Endothelial cell of umbilical vein (primary cell): Measurements from ENCODE around the gene RPS19BP1. TPM values are rescaled to one million over a fixed set of nuclear protein-coding genes. Genes with fewer than 3 reads are reported as not detected.

Experiments
- BruUV-seq: library from RNA; stranded (reverse); fragments of 400-500 nt; replicated peaks from 2 replicates; lab custom pipeline; 2021; lab: Mats Ljungman, UMichigan
- CTCF ChIA-PET: fragments of 300-600, 350-600 bp; sonication (Branson Sonifier 250); formaldehyde crosslinking; loops from one replicate; lab custom pipeline; 2021; ENCODE audit warnings: antibody characterized with exemption, inconsistent platforms; lab: Charles Lee
- POLR2A ChIA-PET: fragments of 300-600, 350-600 bp; sonication (Branson Sonifier 250); formaldehyde crosslinking; loops from one replicate; lab custom pipeline; 2021; ENCODE audit warnings: antibody characterized with exemption, inconsistent platforms; lab: Charles Lee
- DNase-seq: peaks from one replicate; pipeline ENCODE4 v3.0.0-alpha.2; 2011; ENCODE audit warnings: low read depth, low spot score
- FAIRE-seq: peaks from 2 replicates; lab custom pipeline; 2011; peaks lifted over from hg19 to GRCh38; lab: Jason Lieb, UNC
- H2AFZ ChIP-seq: 2 replicates; pipeline ENCODE4 v1.6.0; 2012; ENCODE audit warnings: low read depth, low read length, control low read depth, inconsistent platforms
- H3K27ac ChIP-seq: 2 replicates; pipeline ENCODE4 v1.5.1; 2011; ENCODE audit warnings: low read depth, mild to moderate bottlenecking, control low read depth, low read length, moderate library complexity; ENCODE audit not compliant: insufficient read depth
- H3K27me3 ChIP-seq, 2 experiments: 2 replicates each; pipeline versions ENCODE4 v1.6.0 to v1.6.1; 2011; ENCODE audit warnings: low read length in 2 of 2, mixed read lengths in 1 of 2; ENCODE audit not compliant: control insufficient read depth in 2 of 2, insufficient read depth in 2 of 2
- H3K36me3 ChIP-seq, 2 experiments: 2 replicates in 1 of 2; 3 replicates in 1 of 2; pipeline ENCODE4 v1.5.1; 2011; ENCODE audit warnings: low read length in 2 of 2, mild to moderate bottlenecking in 1 of 2, moderate library complexity in 1 of 2; ENCODE audit not compliant: control insufficient read depth in 2 of 2, insufficient read depth in 2 of 2; ENCODE audit errors: extremely low read depth in 1 of 2
- H3K4me1 ChIP-seq: 3 replicates; pipeline ENCODE4 v1.5.1; 2011; ENCODE audit warnings: mild to moderate bottlenecking, low read length; ENCODE audit not compliant: control insufficient read depth, insufficient read depth; ENCODE audit errors: extremely low read depth
- H3K4me2 ChIP-seq: 2 replicates; pipeline ENCODE4 v1.6.1; 2011; ENCODE audit warnings: low read length, control low read depth, mixed read lengths; ENCODE audit not compliant: insufficient read depth
- H3K4me3 ChIP-seq, 3 experiments: fragments of 200-600 bp in 1 of 3; sonication (generic), shearing (Covaris generic) in 1 of 3; replicated peaks in 1 of 3; 2 replicates each; pipeline ENCODE4 v1.5.1; 2011 to 2016; ENCODE audit warnings: control low read depth in 3 of 3, low read length in 3 of 3, mild to moderate bottlenecking in 2 of 3, inconsistent platforms in 1 of 3, low read depth in 1 of 3, moderate library complexity in 1 of 3; ENCODE audit not compliant: insufficient read depth in 1 of 3
- H3K79me2 ChIP-seq: 2 replicates; pipeline ENCODE4 v1.6.0; 2012; ENCODE audit warnings: low read length, inconsistent platforms; ENCODE audit not compliant: control insufficient read depth, insufficient read depth
- H3K9ac ChIP-seq: replicated peaks from 2 replicates; pipeline ENCODE3; 2011; ENCODE audit warnings: low read length, control low read depth; ENCODE audit not compliant: insufficient read depth; ENCODE audit errors: extremely low read depth
- H3K9me1 ChIP-seq: replicated peaks from 3 replicates; pipeline ENCODE4 v1.6.0; 2011; ENCODE audit warnings: mild to moderate bottlenecking, low read length; ENCODE audit not compliant: control insufficient read depth, insufficient read depth; ENCODE audit errors: extremely low read depth
- H3K9me3 ChIP-seq: replicated peaks from 2 replicates; pipeline ENCODE4 v1.5.1; 2012; ENCODE audit warnings: low read length, inconsistent platforms; ENCODE audit not compliant: control insufficient read depth, insufficient read depth
- H4K20me1 ChIP-seq: replicated peaks from 2 replicates; pipeline ENCODE3; 2011; ENCODE audit warnings: mild to moderate bottlenecking, low read length; ENCODE audit not compliant: control insufficient read depth, insufficient read depth; ENCODE audit errors: extremely low read depth
- CTCF ChIP-seq, 2 donors: IDR thresholded peaks; 1 replicate in 1 of 2; 2 replicates in 1 of 2; pipeline ENCODE4 v1.5.1; 2011; ENCODE audit warnings: low read length in 2 of 2, mild to moderate bottlenecking in 2 of 2, moderate library complexity in 2 of 2, control low read depth in 1 of 2, inconsistent platforms in 1 of 2, low read depth in 1 of 2; ENCODE audit not compliant: insufficient read depth in 1 of 2; ENCODE audit errors: extremely low read depth in 1 of 2
- EZH2 ChIP-seq: IDR thresholded peaks from 2 replicates; pipeline ENCODE4 v1.6.1; 2012; ENCODE audit warnings: borderline replicate concordance, low read depth, mild to moderate bottlenecking, moderate library complexity, low read length, inconsistent platforms; ENCODE audit not compliant: severe bottlenecking
- FOS ChIP-seq: IDR thresholded peaks from 2 replicates; pipeline ENCODE4 v1.6.1; 2011; ENCODE audit warnings: mild to moderate bottlenecking, low read length, moderate library complexity, borderline replicate concordance; ENCODE audit not compliant: insufficient read depth
- GATA2 ChIP-seq: IDR thresholded peaks from 2 replicates; pipeline ENCODE4 v1.7.0; 2011; ENCODE audit warnings: low read depth, mild to moderate bottlenecking, moderate library complexity, mixed read lengths, low read length; ENCODE audit not compliant: insufficient read length, insufficient read depth
- JUN ChIP-seq: IDR thresholded peaks from 2 replicates; pipeline ENCODE4 v1.6.1; 2011; ENCODE audit warnings: borderline replicate concordance, low read depth; ENCODE audit not compliant: insufficient read length, insufficient read depth
- MAX ChIP-seq: IDR thresholded peaks from 2 replicates; pipeline ENCODE4 v1.6.1; 2011; ENCODE audit not compliant: insufficient read depth, insufficient read length
- MYC ChIP-seq: IDR thresholded peaks from one replicate; pipeline ENCODE4 v1.6.1; 2011; ENCODE audit warnings: mild to moderate bottlenecking, low read depth, low read length
- POLR2A ChIP-seq: IDR thresholded peaks from 2 replicates; pipeline ENCODE4 v1.6.1; 2012; ENCODE audit warnings: low read depth, mild to moderate bottlenecking, control low read depth, low read length
- POLR2AphosphoS5 ChIP-seq: IDR thresholded peaks from 2 replicates; pipeline ENCODE4 v1.6.1; 2012; ENCODE audit warnings: low read depth, mild to moderate bottlenecking, control low read depth, low read length, moderate library complexity; ENCODE audit not compliant: insufficient read depth
- dilution Hi-C: fragments of 300-500 bp; cut with MboI; formaldehyde crosslinking; loops from one replicate; pipeline ENCODE4 v1.15.0; 2019; ENCODE audit warnings: low sequenced_read_pairs; ENCODE audit not compliant: extremely low pct_ligation_motif_present
- intact Hi-C: fragments of 100-400 bp; cut with micrococcal nuclease; formaldehyde crosslinking; loops from one replicate; pipeline ENCODE4 v1.10.0; 2022
- polyA plus RNA-seq, 4 experiments: library from polyadenylated mRNA; depleted of rRNA in 3 of 4; stranded (reverse) in 3 of 4; unstranded in 1 of 4; fragments of >200 nt; gene quantifications; 2 replicates each; pipeline versions ENCODE4 v1.2.1 to v1.2.3, GENCODE V29; 2011 to 2012; ENCODE audit warnings: missing spikeins in 1 of 4
- total RNA-seq: library from RNA; stranded (reverse); gene quantifications from 2 replicates; pipeline ENCODE4 v1.2.3, GENCODE V29; 2021

The RPS19BP1 gene
- total and polyA plus RNA-seq, 2 donors (not counting 3 experiments of a cell fraction or from before 2014, with no cell fraction given): 66.6 to 84.3 TPM

- no peaks in the 10 kb centered on the region for H3K4me1 ChIP-seq
- no peak for DNase-seq
- TF ChIP-seq POLR2A (no peak), EZH2 (no peak), MAX (no peak), JUN (no peak), GATA2 (no peak), MYC (no peak), CTCF (IDR thresholded peaks at IDR 0.05; ENCODE audit: extremely low read depth in 1 of 2, insufficient read depth in 1 of 2, low read depth in 1 of 2, low read length in 2 of 2) (no peak), POLR2AphosphoS5 (no peak), FOS (no peak)
- no peaks in the 10 kb centered on the region for H3K9me3 ChIP-seq
- no peak for FAIRE-seq
- no peak overlapping the region for H3K4me2 ChIP-seq
- H3K79me2 ChIP-seq: peaks cover 29% of the 10 kb centered on the region
- intact Hi-C loops: no loop called here
- H3K9me1 ChIP-seq: no peaks in the 10 kb centered on the region
- peaks cover 28 to 40% of the 10 kb centered on the region in 2 experiments for H3K36me3 ChIP-seq
- dilution Hi-C loops: no loop called here
- CTCF ChIA-PET: interaction anchor here (1.0 to 2.4 kb wide), 3 partner anchors 15 to 18 kb away, joined by 4 to 13 read pairs (median 7); no protein-coding TSS in a partner anchor
- H3K27ac ChIP-seq: no peak overlapping the region
- no peaks in the 10 kb centered on the region for H3K27me3 ChIP-seq
- H3K9ac ChIP-seq: no peak overlapping the region
- no peaks in the 10 kb centered on the region for H4K20me1 ChIP-seq
- H2AFZ ChIP-seq: no peak overlapping the region
- BruUV-seq: no TSS peak
- H3K4me3 ChIP-seq: no peak overlapping the region
- POLR2A ChIA-PET: no interaction called here
Observed at GRCh38 chr22:39511226-39511625, 21.3 kb downstream of the RPS19BP1 start.
